Activated CD8-positive, alpha-beta T cell treated with anti-CD3 and anti-CD28 coated beads for 36 hours (primary cell): ENCODE data around the gene CHRNA9. TPM values are rescaled to one million over a fixed set of nuclear protein-coding genes. Genes with fewer than 3 reads are reported as not detected.
A peak's percentile ranks its signal among the peaks of the same experiment; 100 is the strongest.
"Not testable (repeated sequence)": the region's sequence is repeated elsewhere in the genome, so short reads cannot be mapped to it uniquely, and the experiment has no call there.

ENCODE experiments used
- ATAC-seq: fragments of 200-7000 bp; cut with Tn5 transposase; one replicate; pipeline ENCODE4 v1.10.0; 2021; ENCODE audit warnings: mild to moderate bottlenecking, moderate library complexity
- CTCF ChIA-PET: fragments of 350-600 bp; sonication (Branson Sonifier 250); formaldehyde crosslinking; loops from one replicate; lab custom pipeline; 2021; ENCODE audit warnings: antibody characterized with exemption; lab: Charles Lee
- POLR2A ChIA-PET: fragments of 350-600 bp; sonication (Branson Sonifier 250); formaldehyde crosslinking; loops from one replicate; lab custom pipeline; 2021; ENCODE audit warnings: antibody characterized with exemption; lab: Charles Lee
- DNase-seq: peaks from one replicate; pipeline ENCODE4 v3.0.0-alpha.2; 2020
- H3K27ac Mint-ChIP-seq: one replicate; pipeline ENCODE4 v1.8.0; 2021; ENCODE audit warnings: mild to moderate bottlenecking, mixed read lengths
- H3K27me3 Mint-ChIP-seq: one replicate; pipeline ENCODE4 v1.8.0; 2021; ENCODE audit warnings: mixed read lengths
- H3K36me3 Mint-ChIP-seq: one replicate; pipeline ENCODE4 v1.8.0; 2021; ENCODE audit warnings: low read depth, mixed read lengths
- H3K4me1 Mint-ChIP-seq: one replicate; pipeline ENCODE4 v1.8.0; 2021; ENCODE audit warnings: low read depth, mixed read lengths
- H3K4me3 Mint-ChIP-seq: one replicate; pipeline ENCODE4 v1.8.0; 2021; ENCODE audit warnings: mild to moderate bottlenecking, moderate library complexity, mixed read lengths
- H3K9me3 Mint-ChIP-seq: one replicate; pipeline ENCODE4 v1.8.0; 2021; ENCODE audit warnings: mixed read lengths
- intact Hi-C: fragments of 100-400 bp; cut with micrococcal nuclease; formaldehyde crosslinking; loops from one replicate; pipeline ENCODE4 v1.10.0; 2022
- total RNA-seq, 2 experiments: library from RNA; stranded (reverse); gene quantifications; one replicate each; pipeline ENCODE4 v1.2.3, GENCODE V29; 2021
- TF ChIP-seq, protein P1 (sequence below): fragments of 200-600 bp; IDR thresholded peaks from one replicate; pipeline ENCODE4 v1.8.0; 2022; ENCODE audit warnings: antibody characterized with exemption, mild to moderate bottlenecking

CHRNA9 gene
- total RNA-seq, 2 experiments from 2014 or later = 0.11 to 0.38 TPM

DNA sequence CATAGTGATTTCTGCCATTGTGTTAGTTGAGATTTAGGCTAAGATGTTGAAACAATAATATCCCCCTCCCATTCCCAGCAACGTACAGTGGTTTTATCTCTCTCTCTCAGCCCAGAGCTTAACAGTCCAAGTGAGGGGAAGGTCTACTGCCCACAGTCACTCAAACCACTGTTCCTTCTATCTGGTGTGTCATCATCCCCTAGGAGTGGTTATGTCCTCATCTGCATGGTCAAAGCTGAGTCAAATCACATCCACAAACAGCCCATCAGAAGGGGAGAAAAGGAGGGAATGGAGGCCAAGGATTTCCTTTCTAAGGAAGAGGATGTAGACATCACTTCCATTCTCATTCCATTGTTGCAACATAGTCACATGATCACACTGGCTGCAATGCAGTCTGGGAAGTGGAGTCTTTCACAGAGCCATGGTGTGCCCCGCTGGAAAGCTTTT is 42.8 kb upstream of the CHRNA9 start:
- POLR2A ChIA-PET = interaction anchor here (0.6 to 2.5 kb wide), 4 partner anchors 9 to 27 kb away, joined by 3 to 8 read pairs (median 5); no protein-coding TSS in a partner anchor
- H3K9me3 Mint-ChIP-seq = peaks cover 2% of the 10 kb centered on the region
- no peak for ATAC-seq

DNA sequence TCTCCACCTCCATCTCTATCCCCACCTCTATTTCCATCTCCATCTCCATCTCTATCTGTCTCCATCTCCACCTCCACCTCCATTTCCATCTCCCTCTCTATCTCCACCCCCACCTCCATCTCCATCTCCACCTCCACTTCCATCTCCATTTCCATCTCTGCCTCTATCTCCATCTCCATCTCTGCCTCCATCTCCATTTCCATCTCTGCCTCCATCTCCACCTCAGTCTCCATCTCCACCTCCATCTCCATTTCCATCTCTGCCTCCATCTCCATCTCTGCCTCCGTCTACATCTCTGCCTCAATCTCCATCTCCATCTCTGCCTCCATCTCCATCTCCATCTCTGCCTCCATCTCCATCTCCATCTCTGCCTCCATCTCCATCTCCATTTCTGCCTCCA is 40.8 kb upstream of the CHRNA9 start:
- no peak for ATAC-seq
- intact Hi-C loops = no loop called here
- DNase-seq = no peak
- Mint-ChIP-seq H3K27me3 (no peaks in the 10 kb centered on the region), H3K9me3 (peaks cover 2% of the 10 kb centered on the region), H3K4me1 (peaks cover 58% of the 10 kb centered on the region), H3K4me3 (no peak overlapping the region), H3K36me3 (peaks cover 5% of the 10 kb centered on the region), H3K27ac (no peak overlapping the region)
- POLR2A ChIA-PET = no interaction called here
- TF ChIP-seq, protein P1, sequence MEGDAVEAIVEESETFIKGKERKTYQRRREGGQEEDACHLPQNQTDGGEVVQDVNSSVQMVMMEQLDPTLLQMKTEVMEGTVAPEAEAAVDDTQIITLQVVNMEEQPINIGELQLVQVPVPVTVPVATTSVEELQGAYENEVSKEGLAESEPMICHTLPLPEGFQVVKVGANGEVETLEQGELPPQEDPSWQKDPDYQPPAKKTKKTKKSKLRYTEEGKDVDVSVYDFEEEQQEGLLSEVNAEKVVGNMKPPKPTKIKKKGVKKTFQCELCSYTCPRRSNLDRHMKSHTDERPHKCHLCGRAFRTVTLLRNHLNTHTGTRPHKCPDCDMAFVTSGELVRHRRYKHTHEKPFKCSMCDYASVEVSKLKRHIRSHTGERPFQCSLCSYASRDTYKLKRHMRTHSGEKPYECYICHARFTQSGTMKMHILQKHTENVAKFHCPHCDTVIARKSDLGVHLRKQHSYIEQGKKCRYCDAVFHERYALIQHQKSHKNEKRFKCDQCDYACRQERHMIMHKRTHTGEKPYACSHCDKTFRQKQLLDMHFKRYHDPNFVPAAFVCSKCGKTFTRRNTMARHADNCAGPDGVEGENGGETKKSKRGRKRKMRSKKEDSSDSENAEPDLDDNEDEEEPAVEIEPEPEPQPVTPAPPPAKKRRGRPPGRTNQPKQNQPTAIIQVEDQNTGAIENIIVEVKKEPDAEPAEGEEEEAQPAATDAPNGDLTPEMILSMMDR = no peak
- CTCF ChIA-PET = interaction anchor here (2.0 kb wide), 1 partner anchor 31 kb away, joined by 4 read pairs; no protein-coding TSS in a partner anchor

More for the DNA sequence above, 42.8 kb upstream of the CHRNA9 start:
- no peak overlapping the region for H3K4me3 Mint-ChIP-seq
- H3K36me3 Mint-ChIP-seq = peaks cover 2% of the 10 kb centered on the region
- H3K27ac Mint-ChIP-seq = no peak overlapping the region
- TF ChIP-seq, protein P1 = no peak
- no peaks in the 10 kb centered on the region for H3K27me3 Mint-ChIP-seq
- CTCF ChIA-PET = interaction anchor here (0.8 to 4.3 kb wide), 7 partner anchors 8 to 33 kb away, joined by 3 to 16 read pairs (median 4); no protein-coding TSS in a partner anchor
- no peak for DNase-seq
- peaks cover 48% of the 10 kb centered on the region for H3K4me1 Mint-ChIP-seq
- intact Hi-C loops = no loop called here

DNA sequence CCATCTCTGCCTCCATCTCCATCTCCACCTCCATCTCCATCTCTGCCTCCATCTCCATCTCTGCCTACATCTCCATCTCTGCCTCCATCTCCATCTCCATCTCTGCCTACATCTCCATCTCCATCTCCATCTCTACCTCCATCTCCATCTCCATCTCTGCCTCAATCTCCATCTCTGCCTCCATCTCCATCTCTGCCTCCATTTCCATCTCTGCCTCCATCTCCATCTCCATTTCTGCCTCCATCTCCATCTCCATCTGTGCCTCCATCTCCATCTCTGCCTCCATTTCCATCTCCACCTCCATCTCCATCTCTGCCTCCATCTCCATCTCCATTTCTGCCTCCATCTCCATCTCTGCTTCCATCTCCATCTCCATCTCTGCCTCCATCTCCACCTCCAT is 40.1 kb upstream of the CHRNA9 start:
- intact Hi-C loops, H3K9me3 Mint-ChIP-seq, ATAC-seq, H3K27me3 Mint-ChIP-seq, H3K27ac Mint-ChIP-seq, DNase-seq, H3K4me3 Mint-ChIP-seq, H3K36me3 Mint-ChIP-seq, POLR2A ChIA-PET, CTCF ChIA-PET: not testable (repeated sequence)
- H3K4me1 Mint-ChIP-seq = peaks cover 57% of the 10 kb centered on the region

DNA sequence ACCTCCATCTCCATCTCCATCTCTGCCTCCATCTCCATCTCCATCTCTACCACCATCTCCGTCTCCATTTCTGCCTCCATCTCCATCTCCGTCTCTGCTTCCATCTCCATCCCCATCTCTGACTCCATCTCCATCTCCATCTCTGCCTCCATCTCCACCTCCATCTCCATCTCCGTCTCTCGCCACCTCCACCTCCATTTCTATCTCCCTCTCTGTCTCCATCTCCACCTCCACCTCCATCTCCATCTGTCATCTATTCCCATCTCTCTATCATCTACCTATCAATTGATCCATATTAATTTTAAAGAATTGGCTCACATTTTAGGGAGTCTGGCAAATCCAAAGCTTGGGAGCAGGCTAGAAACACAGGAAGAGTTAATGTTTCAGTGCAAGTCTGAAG is 39.6 kb upstream of the CHRNA9 start:
- TF ChIP-seq, protein P1 = no peak
- H3K27me3 Mint-ChIP-seq = no peaks in the 10 kb centered on the region

DNA sequence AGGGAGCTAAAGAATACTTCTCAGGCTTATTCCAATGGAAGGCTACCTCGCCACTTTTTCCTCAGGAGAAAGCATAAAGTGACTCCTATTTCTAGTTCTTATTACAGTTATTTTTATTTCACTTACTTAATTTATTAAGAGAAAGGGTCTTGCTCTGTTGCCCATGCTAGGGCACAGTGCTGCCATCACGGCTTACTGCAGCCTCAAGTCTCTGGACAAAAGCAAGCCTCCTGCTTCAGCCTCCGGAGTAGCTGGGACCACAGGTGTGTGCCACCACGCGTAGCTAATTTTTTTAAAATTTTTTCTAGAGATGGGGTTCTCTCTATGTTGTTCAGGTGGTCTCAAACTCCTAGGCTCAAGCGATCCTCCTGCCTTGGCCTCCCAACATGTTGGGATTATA is 36.0 kb upstream of the CHRNA9 start:
- Mint-ChIP-seq H3K9me3 (peaks cover 2% of the 10 kb centered on the region), H3K27ac (peak overlapping the region; percentile 89), H3K4me1 (peaks cover 63% of the 10 kb centered on the region), H3K4me3 (no peak overlapping the region), H3K36me3 (peaks cover 12% of the 10 kb centered on the region), H3K27me3 (no peaks in the 10 kb centered on the region)
- intact Hi-C loops = no loop called here
- DNase-seq (no peak), ATAC-seq (no peak)
- TF ChIP-seq, protein P1 = no peak
- ChIA-PET POLR2A (interaction anchor here (0.5 to 1.7 kb wide), 5 partner anchors 9 to 103 kb away, joined by 3 to 5 read pairs (median 3); no protein-coding TSS in a partner anchor), CTCF (interaction anchor here (0.7 to 1.4 kb wide), 2 partner anchors 15 to 43 kb away, joined by 3 to 4 read pairs; no protein-coding TSS in a partner anchor)

More for the DNA sequence above, 39.6 kb upstream of the CHRNA9 start:
- Mint-ChIP-seq H3K4me3 (no peak overlapping the region), H3K9me3 (peaks cover 2% of the 10 kb centered on the region), H3K27ac (no peak overlapping the region), H3K4me1 (peaks cover 57% of the 10 kb centered on the region), H3K36me3 (peaks cover 5% of the 10 kb centered on the region)
- ChIA-PET CTCF (no interaction called here), POLR2A (interaction anchor here (1.4 kb wide), 1 partner anchor 11 kb away, joined by 3 read pairs; no protein-coding TSS in a partner anchor)
- ATAC-seq (no peak), DNase-seq (no peak)
- intact Hi-C loops = no loop called here
